H1 (cell line): ENCODE data around the gene INO80C. TPM values are rescaled to one million over a fixed set of nuclear protein-coding genes. Genes with fewer than 3 reads are reported as not detected.

Experiments
- BACH1 ChIP-seq: IDR thresholded peaks from 2 replicates; pipeline ENCODE4 v1.6.1; 2012; ENCODE audit warnings: low read length, improper control_type of control experiment
- MAFK ChIP-seq: IDR thresholded peaks from 2 replicates; pipeline ENCODE4 v1.6.1; 2012; ENCODE audit warnings: low read depth, mild to moderate bottlenecking, improper control_type of control experiment, low read length
- SUZ12 ChIP-seq: fragments of 200-600 bp; sonication (generic); IDR thresholded peaks from 2 replicates; pipeline ENCODE4 v1.6.1; 2012; ENCODE audit warnings: mild to moderate bottlenecking, inconsistent platforms, low read length, moderate library complexity, mixed read lengths
- TAF1 ChIP-seq: IDR thresholded peaks from 2 replicates; pipeline ENCODE4 v1.6.1; 2011; ENCODE audit warnings: mild to moderate bottlenecking, low read depth, low read length
- polyA plus RNA-seq, 7 experiments: library from polyadenylated mRNA; depleted of rRNA in 3 of 7; stranded (reverse) in 5 of 7; unstranded in 2 of 7; fragments of >200 nt in 5 of 7; fragments of 200-250 nt in 2 of 7; gene quantifications; 1 replicate in 5 of 7; 2 replicates in 1 of 7; 4 replicates in 1 of 7; pipeline versions ENCODE4 v1.2.1 to v1.2.3, GENCODE V29; 2011 to 2013; ENCODE audit warnings: missing spikeins in 2 of 7, mixed read lengths in 2 of 7
- total RNA-seq: library from RNA; stranded (reverse); fragmentation: NEBNext Ultra II Directional; extraction: Animal tissue kit (Norgen Biotek cat#: 25700); gene quantifications from 2 replicates; pipeline ENCODE4 v1.2.1, GENCODE V29; 2021
- TF ChIP-seq, protein P1 (sequence below): IDR thresholded peaks from 2 replicates; pipeline ENCODE4 v1.6.1; 2012; ENCODE audit warnings: low read length, inconsistent platforms

INO80C gene
- total and polyA plus RNA-seq, 2 of the 8 experiments (the other 6 are each of a cell fraction or from before 2014, with no cell fraction given), result 30.1 to 48.9 TPM

DNA sequence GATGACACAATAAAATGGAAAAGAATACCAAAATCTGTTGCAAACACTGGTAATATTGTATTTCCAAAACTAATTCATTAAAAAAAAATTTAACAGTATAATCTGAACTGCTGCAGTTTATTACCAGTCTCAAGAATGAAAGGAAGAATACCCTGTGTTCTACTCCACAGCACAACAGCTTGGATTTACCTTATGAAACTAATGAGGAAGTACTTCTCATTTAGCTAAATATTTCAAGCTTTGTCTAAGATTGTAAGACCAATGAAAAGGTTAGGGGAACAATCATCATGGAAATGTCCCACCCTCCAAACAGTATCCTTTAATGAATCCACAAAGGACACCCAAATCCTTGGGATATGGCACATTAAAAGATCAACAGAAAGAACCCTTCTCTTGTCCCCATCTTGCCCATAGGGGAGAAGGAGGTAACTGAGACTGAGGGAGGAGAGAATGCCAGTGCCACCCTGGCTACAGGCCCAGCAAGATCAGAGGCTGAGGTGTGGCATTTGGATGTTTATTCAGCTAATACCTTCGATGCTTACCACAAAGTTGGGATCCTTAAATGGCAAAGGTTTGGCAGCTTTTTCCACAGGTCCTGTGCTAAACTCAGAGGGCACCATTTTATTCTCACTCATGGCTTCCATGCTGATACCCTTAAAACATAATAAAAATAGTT lies 17.7 kb downstream of the INO80C start (continued):
- TF ChIP-seq SUZ12 (no peak), BACH1 (no peak), TAF1 (no peak), MAFK (no peak)
- TF ChIP-seq, protein P1, sequence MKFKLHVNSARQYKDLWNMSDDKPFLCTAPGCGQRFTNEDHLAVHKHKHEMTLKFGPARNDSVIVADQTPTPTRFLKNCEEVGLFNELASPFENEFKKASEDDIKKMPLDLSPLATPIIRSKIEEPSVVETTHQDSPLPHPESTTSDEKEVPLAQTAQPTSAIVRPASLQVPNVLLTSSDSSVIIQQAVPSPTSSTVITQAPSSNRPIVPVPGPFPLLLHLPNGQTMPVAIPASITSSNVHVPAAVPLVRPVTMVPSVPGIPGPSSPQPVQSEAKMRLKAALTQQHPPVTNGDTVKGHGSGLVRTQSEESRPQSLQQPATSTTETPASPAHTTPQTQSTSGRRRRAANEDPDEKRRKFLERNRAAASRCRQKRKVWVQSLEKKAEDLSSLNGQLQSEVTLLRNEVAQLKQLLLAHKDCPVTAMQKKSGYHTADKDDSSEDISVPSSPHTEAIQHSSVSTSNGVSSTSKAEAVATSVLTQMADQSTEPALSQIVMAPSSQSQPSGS, result no peak
- TF ChIP-seq, all 59 proteins: peak for 0
